Transverse colon (tissue), 4 donors: ENCODE data around the gene CEL. TPM values are rescaled to one million over a fixed set of nuclear protein-coding genes. Genes with fewer than 3 reads are reported as not detected.
"Not testable (repeated sequence)": the region's sequence is repeated elsewhere in the genome, so short reads cannot be mapped to it uniquely, and the experiment has no call there.

Source experiments
- DNase-seq: peaks from one replicate; pipeline ENCODE4 v3.0.0-alpha.2; 2019
- H3K27ac ChIP-seq, 4 donors: fragments of 200-600 bp; sonication (generic); 2 replicates each; pipeline ENCODE4 v1.5.1; 2016 to 2018; ENCODE audit warnings: inconsistent platforms in 4 of 4
- H3K27me3 ChIP-seq: fragments of 200-600 bp; sonication (generic); 2 replicates; pipeline ENCODE4 v1.5.1; 2017; ENCODE audit warnings: inconsistent platforms
- H3K36me3 ChIP-seq, 4 donors: fragments of 200-600 bp; sonication (generic); 2 replicates each; pipeline ENCODE4 v1.5.1; 2017 to 2019; ENCODE audit warnings: inconsistent platforms in 4 of 4
- H3K4me1 ChIP-seq, 4 donors: fragments of 200-600 bp; sonication (generic); 2 replicates each; pipeline ENCODE4 v1.5.1; 2017 to 2020; ENCODE audit warnings: inconsistent platforms in 4 of 4
- H3K4me3 ChIP-seq, 4 donors: fragments of 200-600 bp; sonication (generic); 1 replicate in 1 of 4; 2 replicates in 3 of 4; pipeline versions ENCODE4 v1.5.1 to v1.6.1; 2017 to 2019; ENCODE audit warnings: inconsistent platforms in 4 of 4
- H3K9me3 ChIP-seq, 2 donors: fragments of 200-600 bp; sonication (generic); 2 replicates each; pipeline ENCODE4 v1.5.1; 2017 to 2019; ENCODE audit warnings: inconsistent platforms in 2 of 2
- CTCF ChIP-seq, 5 experiments: fragments of 200-600 bp in 3 of 5; fragments of 450-650 bp in 2 of 5; sonication (generic) in 3 of 5; IDR thresholded peaks; 1 replicate in 2 of 5; 2 replicates in 3 of 5; pipeline ENCODE4 v1.5.1; 2016 to 2017; ENCODE audit warnings: antibody characterized with exemption in 5 of 5, inconsistent platforms in 3 of 5, mild to moderate bottlenecking in 2 of 5, moderate library complexity in 1 of 5
- EP300 ChIP-seq: sonication (generic); formaldehyde crosslinking; IDR thresholded peaks from one replicate; pipeline ENCODE4 v1.6.1; 2017; ENCODE audit warnings: antibody characterized with exemption, low read depth
- POLR2A ChIP-seq: fragments of 450-650 bp; IDR thresholded peaks from one replicate; pipeline ENCODE4 v1.6.1; 2016; ENCODE audit warnings: antibody characterized with exemption, mild to moderate bottlenecking, moderate library complexity
- POLR2AphosphoS5 ChIP-seq, 3 donors: sonication (generic); formaldehyde crosslinking; IDR thresholded peaks; one replicate each; pipeline ENCODE4 v1.6.1; 2016; ENCODE audit warnings: antibody characterized with exemption in 3 of 3
- WGBS, 2 donors: methylation state at CpG; one replicate each; pipeline ENCODE4 v1.1.5; 2018; ENCODE audit warnings: low coverage in 1 of 2; 5-methylcytosine and 5-hydroxymethylcytosine counted together
- in situ Hi-C, 4 donors: fragments of 200-750 bp; cut with MboI; loops; one replicate each; pipeline versions ENCODE4 v1.15.0 to v1.15.1; 2017; ENCODE audit warnings: low sequenced_read_pairs in 3 of 4, low pct_ligation_motif_present in 1 of 4, low pct_unique_long_range_greater_than_20kb in 1 of 4
- intact Hi-C: fragments of 100-400 bp; cut with DNase I; formaldehyde crosslinking; loops from one replicate; pipeline ENCODE4 v1.15.1; 2023; ENCODE audit warnings: low total_unique reads
- total RNA-seq, 4 donors: library from RNA; depleted of rRNA; stranded (reverse); fragments of >200 nt; gene quantifications; one replicate each; pipeline ENCODE4 v1.1.0, GENCODE V29; 2016

The CEL gene
- total RNA-seq, 4 donors from 2014 or later: 0.27 to 8.6 (median 0.48) TPM; not detected in 1

- no peak overlapping the region for H3K4me3 ChIP-seq
- WGBS, 2 donors: 90 to 96% methylated on average over 4 to 25 of the region's 25 CpGs
- no peak for DNase-seq
- H3K4me1 ChIP-seq: peaks cover 0 to 2% (median 0%) of the 10 kb centered on the region in 4 donors
- H3K27ac ChIP-seq: no peak overlapping the region
- H3K36me3 ChIP-seq: peaks cover 0 to 5% (median 0%) of the 10 kb centered on the region in 4 donors
- TF ChIP-seq POLR2A (no peak), EP300 (no peak), POLR2AphosphoS5 (IDR thresholded peaks at IDR 0.05) (no peak), CTCF (IDR thresholded peaks at IDR 0.05) (no peak)
- in situ Hi-C loops (loop anchor here in 2 of 4 donors (10.0 to 25.0 kb wide), 2 partner anchors 137 to 299 kb away; partner anchors contain the start of genes MED22 (in 1 of the 2), RPL7A (in 1 of the 2) and SURF6 (in 1 of the 2)), intact Hi-C loops (no loop called here)
- no peaks in the 10 kb centered on the region for H3K27me3 ChIP-seq
- no peaks in the 10 kb centered on the region for H3K9me3 ChIP-seq
These were observed 23.8 kb upstream of the CEL start for GRCh38 chr9:133037775-133038515.

- peak; percentile 43 to 59 (median 52) for TF ChIP-seq CTCF (IDR thresholded peaks at IDR 0.05)
- not testable (repeated sequence) for H3K9me3 ChIP-seq, H3K4me1 ChIP-seq, H3K27me3 ChIP-seq, H3K4me3 ChIP-seq, H3K27ac ChIP-seq
- DNase-seq: peak; percentile 52
- peaks cover 0 to 17% (median 3%) of the 10 kb centered on the region in 4 donors for H3K36me3 ChIP-seq
- 87 to 100% methylated on average over 2 to 12 of the region's 12 CpGs for WGBS, 2 donors
- in situ Hi-C loops: loop anchor here in 1 of 4 donors (25.0 kb wide), 1 partner anchor 296 kb away; the partner anchor contains the start of genes MED22, RPL7A and SURF6
- intact Hi-C loops: loop anchor here (10.0 kb wide), 1 partner anchor 104 kb away; no protein-coding TSS in a partner anchor
These were observed 20.8 kb upstream of the CEL start for GRCh38 chr9:133040892-133041479.

DNA sequence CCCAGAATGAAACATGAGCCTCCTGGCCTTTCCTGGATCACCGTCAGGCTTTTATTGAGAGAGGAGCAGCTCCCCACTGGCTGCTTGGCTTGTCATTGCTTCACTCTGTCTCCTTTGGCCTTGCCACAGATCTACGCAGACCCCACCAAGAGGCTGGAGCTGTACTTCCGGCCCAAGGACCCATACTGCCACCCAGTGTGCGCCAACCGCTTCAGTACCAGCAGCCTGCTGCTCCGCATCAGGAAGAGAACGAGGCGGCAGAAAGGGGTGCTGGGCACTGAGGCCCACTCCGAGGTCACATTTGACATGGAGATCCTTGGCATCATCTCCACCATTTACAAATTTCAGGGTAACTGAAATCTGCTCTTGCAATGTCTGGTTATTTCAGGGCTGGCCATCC is 19.8 kb upstream of the CEL start:
- Histone ChIP-seq H3K4me3 (no peak overlapping the region), H3K4me1 (no peaks in the 10 kb centered on the region), H3K27ac (no peak overlapping the region), H3K9me3 (no peaks in the 10 kb centered on the region), H3K27me3 (no peaks in the 10 kb centered on the region), H3K36me3 (peaks cover 0 to 26% (median 6%) of the 10 kb centered on the region in 4 donors)
- DNase-seq: no peak
- no peak for TF ChIP-seq CTCF (IDR thresholded peaks at IDR 0.05)
- no peak for TF ChIP-seq POLR2AphosphoS5 (IDR thresholded peaks at IDR 0.05)
- TF ChIP-seq EP300: no peak
- no peak for TF ChIP-seq POLR2A
- 95 to 100% methylated on average over 1 to 9 of the region's 9 CpGs for WGBS, 2 donors
- intact Hi-C loops (loop anchor here (10.0 kb wide), 1 partner anchor 103 kb away; no protein-coding TSS in a partner anchor), in situ Hi-C loops (loop anchor here in 1 of 4 donors (25.0 kb wide), 1 partner anchor 295 kb away; the partner anchor contains the start of genes MED22, RPL7A and SURF6)

- no peak for TF ChIP-seq CTCF (IDR thresholded peaks at IDR 0.05)
- no peak for TF ChIP-seq POLR2A
- no peak for TF ChIP-seq POLR2AphosphoS5 (IDR thresholded peaks at IDR 0.05)
- WGBS, 2 donors: 87 to 93% methylated on average over 5 to 8 of the region's 8 CpGs
- no peak overlapping the region for H3K4me3 ChIP-seq
- in situ Hi-C loops (loop anchor here in 1 of 4 donors (25.0 kb wide), 1 partner anchor 295 kb away; the partner anchor contains the start of genes MED22, RPL7A and SURF6), intact Hi-C loops (loop anchor here (10.0 kb wide), 1 partner anchor 102 kb away; no protein-coding TSS in a partner anchor)
- H3K27me3 ChIP-seq: no peaks in the 10 kb centered on the region
- H3K9me3 ChIP-seq: no peaks in the 10 kb centered on the region
- H3K4me1 ChIP-seq: no peaks in the 10 kb centered on the region
- DNase-seq: no peak
- no peak overlapping the region for H3K27ac ChIP-seq
- peaks cover 0 to 30% (median 6%) of the 10 kb centered on the region in 4 donors for H3K36me3 ChIP-seq
These were observed 19.1 kb upstream of the CEL start for GRCh38 chr9:133042676-133043075.
